ENCODE results near the gene SYCP2.

SYCP2 gene

GRCh38 chr20:59911041-59911440 lies 22.4 kb downstream of the SYCP2 start:
- TF ChIP-seq EZH2phosphoT487 (IDR thresholded peaks at IDR 0.05; ENCODE audit: low read depth) (no peak), CTCF (IDR thresholded peaks at IDR 0.05; ENCODE audit: low read depth, low read length) (no peak)
- H3K4me3 ChIP-seq (ENCODE audit: low read length), result no peak overlapping the region
- no peaks in the 10 kb centered on the region for H4K20me1 ChIP-seq (ENCODE audit: insufficient read depth, low read length)
- H3K4me2 ChIP-seq (ENCODE audit: low read length), result no peak overlapping the region
- H3K9ac ChIP-seq (ENCODE audit: low read length), result no peak overlapping the region
- no peaks in the 10 kb centered on the region for H3K9me3 ChIP-seq (ENCODE audit: insufficient read depth, low read length)
- H3K36me3 ChIP-seq (replicated peaks; ENCODE audit: low read depth, low read length), result no peaks in the 10 kb centered on the region
- H3K27ac ChIP-seq (ENCODE audit: low read length), result no peak overlapping the region
- H3K79me2 ChIP-seq (ENCODE audit: low read length), result no peaks in the 10 kb centered on the region
- H2AFZ ChIP-seq (ENCODE audit: low read depth, low read length), result no peak overlapping the region
- H3K4me1 ChIP-seq (ENCODE audit: low read length), result peaks cover 5% of the 10 kb centered on the region
- peaks cover 12% of the 10 kb centered on the region for H3K27me3 ChIP-seq (ENCODE audit: low read depth, low read length)

- Histone ChIP-seq H2AFZ (ENCODE audit: low read depth, low read length) (no peak overlapping the region), H3K27ac (ENCODE audit: low read length) (no peak overlapping the region), H3K9me3 (ENCODE audit: insufficient read depth, low read length) (no peaks in the 10 kb centered on the region), H3K36me3 (replicated peaks; ENCODE audit: low read depth, low read length) (no peaks in the 10 kb centered on the region), H4K20me1 (ENCODE audit: insufficient read depth, low read length) (no peaks in the 10 kb centered on the region), H3K4me2 (ENCODE audit: low read length) (no peak overlapping the region), H3K79me2 (ENCODE audit: low read length) (no peaks in the 10 kb centered on the region), H3K4me1 (ENCODE audit: low read length) (peaks cover 5% of the 10 kb centered on the region), H3K9ac (ENCODE audit: low read length) (no peak overlapping the region), H3K4me3 (ENCODE audit: low read length) (no peak overlapping the region), H3K27me3 (ENCODE audit: low read depth, low read length) (peaks cover 25% of the 10 kb centered on the region)
- TF ChIP-seq EZH2phosphoT487 (IDR thresholded peaks at IDR 0.05; ENCODE audit: low read depth) (no peak), CTCF (IDR thresholded peaks at IDR 0.05; ENCODE audit: low read depth, low read length) (no peak)
These were observed 24.6 kb downstream of the SYCP2 start for GRCh38 chr20:59908855-59909254.

- no peak overlapping the region for H3K4me3 ChIP-seq (ENCODE audit: low read length)
- H2AFZ ChIP-seq (ENCODE audit: low read depth, low read length), result no peak overlapping the region
- H3K27ac ChIP-seq (ENCODE audit: low read length), result no peak overlapping the region
- no peaks in the 10 kb centered on the region for H3K4me1 ChIP-seq (ENCODE audit: low read length)
- TF ChIP-seq EZH2phosphoT487 (IDR thresholded peaks at IDR 0.05; ENCODE audit: low read depth) (no peak), CTCF (IDR thresholded peaks at IDR 0.05; ENCODE audit: low read depth, low read length) (no peak)
- H3K9ac ChIP-seq (ENCODE audit: low read length), result no peak overlapping the region
- H3K79me2 ChIP-seq (ENCODE audit: low read length), result no peaks in the 10 kb centered on the region
- H4K20me1 ChIP-seq (ENCODE audit: insufficient read depth, low read length), result no peaks in the 10 kb centered on the region
- H3K27me3 ChIP-seq (ENCODE audit: low read depth, low read length), result peaks cover 39% of the 10 kb centered on the region
- H3K4me2 ChIP-seq (ENCODE audit: low read length), result no peak overlapping the region
- no peaks in the 10 kb centered on the region for H3K9me3 ChIP-seq (ENCODE audit: insufficient read depth, low read length)
- no peaks in the 10 kb centered on the region for H3K36me3 ChIP-seq (replicated peaks; ENCODE audit: low read depth, low read length)
These were observed 29.8 kb downstream of the SYCP2 start for GRCh38 chr20:59903621-59904020.

- Histone ChIP-seq H3K4me3 (ENCODE audit: low read length) (no peak overlapping the region), H3K27me3 (ENCODE audit: low read depth, low read length) (peaks cover 35% of the 10 kb centered on the region), H3K9ac (ENCODE audit: low read length) (no peak overlapping the region), H3K4me2 (ENCODE audit: low read length) (no peak overlapping the region), H3K36me3 (replicated peaks; ENCODE audit: low read depth, low read length) (no peaks in the 10 kb centered on the region), H2AFZ (ENCODE audit: low read depth, low read length) (no peak overlapping the region), H3K4me1 (ENCODE audit: low read length) (no peaks in the 10 kb centered on the region), H3K27ac (ENCODE audit: low read length) (no peak overlapping the region), H3K9me3 (ENCODE audit: insufficient read depth, low read length) (no peaks in the 10 kb centered on the region), H4K20me1 (ENCODE audit: insufficient read depth, low read length) (no peaks in the 10 kb centered on the region), H3K79me2 (ENCODE audit: low read length) (no peaks in the 10 kb centered on the region)
- TF ChIP-seq EZH2phosphoT487 (IDR thresholded peaks at IDR 0.05; ENCODE audit: low read depth), result no peak
- TF ChIP-seq CTCF (IDR thresholded peaks at IDR 0.05; ENCODE audit: low read depth, low read length), result no peak
These were observed 31.0 kb downstream of the SYCP2 start for GRCh38 chr20:59902470-59902869.
